Measurements from ENCODE around the gene ABCB8.
A peak's percentile ranks its signal among the peaks of the same experiment; 100 is the strongest.

Gene ABCB8

GRCh38 chr7:151057989-151058780 lies 29.9 kb downstream of the ABCB8 start:
- DNase-seq (ENCODE audit: low read depth in 2 of 2): peak; percentile 92 to 93

GRCh38 chr7:151058781-151059366 lies 30.6 kb downstream of the ABCB8 start:
- DNase-seq (ENCODE audit: low read depth in 2 of 2): no peak

DNA sequence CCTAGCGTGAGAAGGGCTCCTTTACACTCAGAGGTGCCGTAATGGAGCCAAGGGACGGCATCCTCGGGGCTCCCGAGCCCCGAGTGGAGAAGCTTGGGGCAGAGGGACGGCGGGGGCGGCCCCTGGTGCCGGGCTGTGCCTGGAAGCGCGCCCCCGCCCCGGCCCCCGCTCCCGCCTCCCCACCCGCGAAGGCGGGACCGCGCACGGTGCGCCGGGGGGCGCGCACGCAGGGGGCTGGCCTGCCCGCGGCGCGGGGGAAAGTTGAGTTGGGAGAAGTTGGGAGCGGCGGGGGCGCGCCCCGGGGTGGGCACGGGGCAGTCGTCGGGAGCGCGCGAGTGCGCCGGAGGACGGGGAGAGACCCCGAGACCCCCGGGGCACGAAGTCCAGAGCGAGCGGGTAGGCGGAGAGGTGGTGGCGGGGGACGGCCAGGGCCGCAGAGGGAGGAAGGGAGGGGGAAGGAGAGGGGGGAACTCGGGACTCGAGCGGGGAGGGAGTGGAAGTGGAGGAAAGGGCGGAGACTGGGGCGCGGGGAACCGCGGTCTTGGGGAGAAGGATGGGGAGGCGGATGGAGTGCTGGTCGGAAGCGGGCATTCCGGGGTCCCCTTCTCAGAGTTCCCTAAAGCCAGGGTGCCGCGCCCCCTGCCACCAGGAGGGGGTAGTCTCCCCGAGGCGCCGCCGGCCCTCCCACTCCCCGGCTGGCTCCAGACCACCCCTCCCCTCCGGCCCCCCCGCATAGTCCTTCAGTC lies 31.3 kb downstream of the ABCB8 start, which contains the start of gene SLC4A2:
TSS of gene SLC4A2 (plus strand) at position 223 of the 746 bp plus-strand sequence. CDS start 2,399 bp downstream, outside the sequence.
- DNase-seq (ENCODE audit: low read depth in 2 of 2): peak; percentile 43

GRCh38 chr7:151060113-151060415 lies 31.8 kb downstream of the ABCB8 start:
- DNase-seq (ENCODE audit: low read depth in 2 of 2): no peak

DNA sequence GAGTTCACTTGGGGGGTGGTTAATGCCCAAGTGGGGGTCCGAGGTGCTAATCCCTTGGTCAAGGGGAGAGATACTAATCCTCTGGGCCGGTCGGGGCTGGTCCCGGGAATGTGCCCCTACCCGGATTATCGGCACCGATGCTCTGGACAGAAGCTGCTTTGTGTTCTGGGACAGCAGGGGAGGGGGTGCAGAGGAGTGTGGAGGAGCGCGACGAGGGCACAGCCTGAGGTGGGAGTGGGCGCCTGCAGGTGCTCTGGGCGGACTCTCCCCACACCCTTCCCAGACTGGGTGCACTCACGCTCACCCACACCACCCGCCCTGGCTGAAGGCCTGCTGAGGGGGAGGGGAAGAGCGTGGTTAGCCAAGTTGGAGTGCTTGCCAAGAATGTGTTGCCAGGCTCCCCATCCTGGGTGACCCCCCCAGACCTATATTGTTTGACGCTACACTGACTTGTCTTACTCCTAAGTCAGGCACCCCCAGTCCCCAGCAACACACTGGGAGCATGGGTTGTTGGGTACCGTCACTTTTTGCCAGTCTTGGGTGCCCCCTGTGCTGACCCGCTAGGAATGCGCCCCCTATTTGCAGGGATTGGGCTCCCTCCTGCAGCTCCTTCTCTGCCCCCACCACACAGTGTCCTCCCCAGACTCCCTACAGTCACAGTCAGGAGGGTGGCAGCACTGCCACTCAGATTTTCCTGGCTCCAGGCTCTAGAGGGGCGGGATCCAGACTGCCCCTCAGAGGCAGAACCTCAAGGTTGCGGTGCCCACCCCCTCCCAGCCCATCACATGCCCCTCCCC lies 32.4 kb downstream of the ABCB8 start:
- no peak for DNase-seq (ENCODE audit: low read depth in 2 of 2)

- DNase-seq (ENCODE audit: low read depth in 2 of 2): no peak
These were observed 33.2 kb downstream of the ABCB8 start for GRCh38 chr7:151061213-151062110.

- no peak for DNase-seq (ENCODE audit: low read depth in 2 of 2)
These were observed 33.8 kb downstream of the ABCB8 start for GRCh38 chr7:151062111-151062398.

GRCh38 chr7:151062399-151063211 lies 34.4 kb downstream of the ABCB8 start:
- no peak for DNase-seq (ENCODE audit: low read depth in 2 of 2)

DNA sequence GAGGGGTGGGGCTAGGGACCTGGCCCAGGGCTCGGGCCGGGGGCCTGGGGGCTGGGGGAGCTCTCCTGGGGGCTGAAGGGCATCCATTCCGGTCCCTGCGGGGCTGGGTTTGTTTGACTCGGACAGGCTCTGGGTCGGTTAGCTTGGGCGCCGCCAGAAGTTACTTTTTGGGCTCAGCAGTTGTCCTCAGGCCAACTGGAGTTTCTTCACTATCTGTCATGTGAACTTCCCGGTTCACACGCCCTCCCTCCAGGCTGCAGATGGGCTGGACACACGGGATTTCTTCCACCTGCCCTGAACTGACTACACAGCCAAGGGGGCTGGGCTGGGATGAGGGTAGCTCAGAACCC lies 34.9 kb downstream of the ABCB8 start:
- no peak for DNase-seq (ENCODE audit: low read depth in 2 of 2)

- DNase-seq (ENCODE audit: low read depth in 2 of 2): no peak
These were observed 36.2 kb downstream of the ABCB8 start for GRCh38 chr7:151064454-151064853.

DNA sequence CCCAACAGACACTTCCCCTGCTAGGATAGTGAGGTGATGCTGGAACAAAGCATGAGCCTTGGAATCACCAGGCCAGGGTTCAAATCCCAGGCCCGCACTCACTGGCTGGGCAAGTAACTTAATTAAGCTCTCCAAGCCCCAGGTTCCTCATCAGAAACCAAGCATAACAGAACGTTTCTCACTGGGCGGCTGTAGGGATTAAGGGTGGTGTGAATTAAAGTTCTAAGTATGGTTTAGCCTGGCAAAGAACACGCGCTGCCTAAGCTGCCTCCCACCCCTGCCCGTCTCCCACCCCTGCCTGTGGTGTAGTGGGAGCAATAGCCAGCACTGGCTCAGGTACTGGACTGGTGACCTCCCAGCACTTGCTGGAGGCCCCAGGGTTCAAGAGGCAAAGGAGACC lies 36.7 kb downstream of the ABCB8 start:
- no peak for DNase-seq (ENCODE audit: low read depth in 2 of 2)

DNA sequence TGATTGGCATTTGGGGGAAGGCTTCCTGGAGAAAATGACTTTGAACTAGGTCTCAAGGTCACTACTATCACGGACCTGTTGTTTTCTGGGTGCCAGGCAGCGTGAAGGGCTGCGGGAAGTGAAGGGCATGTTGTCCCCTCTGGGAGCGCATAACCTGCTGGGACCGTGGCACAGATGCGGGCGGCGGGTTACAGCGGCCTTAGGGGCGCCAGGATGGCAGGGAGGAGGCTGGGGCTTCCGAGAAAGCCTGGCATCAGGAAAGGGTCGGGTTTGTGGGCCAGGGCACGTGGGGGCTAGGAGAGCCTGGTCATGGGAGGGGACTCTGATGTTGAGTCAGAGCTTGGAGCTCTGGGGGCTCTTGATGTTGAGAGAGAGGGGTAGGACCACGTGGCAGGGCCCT lies 37.3 kb downstream of the ABCB8 start:
- no peak for DNase-seq (ENCODE audit: low read depth in 2 of 2)

- no peak for DNase-seq (ENCODE audit: low read depth in 2 of 2)
These were observed 38.2 kb downstream of the ABCB8 start for GRCh38 chr7:151066273-151066974.

- DNase-seq (ENCODE audit: low read depth in 2 of 2): no peak
These were observed 40.0 kb downstream of the ABCB8 start for GRCh38 chr7:151068069-151068773.

GRCh38 chr7:151069841-151070573 lies 41.8 kb downstream of the ABCB8 start:
- DNase-seq (ENCODE audit: low read depth in 2 of 2): no peak

DNA sequence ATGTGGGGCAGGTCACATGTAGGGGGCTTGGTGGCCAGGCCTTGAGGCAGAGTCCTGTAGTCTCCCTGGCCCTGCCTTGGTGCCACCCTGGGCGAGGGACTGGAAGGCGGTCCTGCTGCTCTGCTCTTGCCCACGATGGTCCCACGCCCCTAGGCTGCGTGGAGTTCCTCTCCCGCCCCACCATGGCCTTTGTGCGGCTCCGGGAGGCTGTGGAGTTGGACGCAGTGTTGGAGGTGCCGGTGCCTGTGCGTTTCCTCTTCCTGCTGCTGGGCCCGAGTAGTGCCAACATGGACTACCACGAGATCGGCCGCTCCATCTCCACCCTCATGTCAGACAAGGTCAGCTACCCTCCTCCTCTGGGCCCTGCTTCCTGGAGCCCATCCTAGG lies 42.3 kb downstream of the ABCB8 start:
- DNase-seq (ENCODE audit: low read depth in 2 of 2): no peak

DNA sequence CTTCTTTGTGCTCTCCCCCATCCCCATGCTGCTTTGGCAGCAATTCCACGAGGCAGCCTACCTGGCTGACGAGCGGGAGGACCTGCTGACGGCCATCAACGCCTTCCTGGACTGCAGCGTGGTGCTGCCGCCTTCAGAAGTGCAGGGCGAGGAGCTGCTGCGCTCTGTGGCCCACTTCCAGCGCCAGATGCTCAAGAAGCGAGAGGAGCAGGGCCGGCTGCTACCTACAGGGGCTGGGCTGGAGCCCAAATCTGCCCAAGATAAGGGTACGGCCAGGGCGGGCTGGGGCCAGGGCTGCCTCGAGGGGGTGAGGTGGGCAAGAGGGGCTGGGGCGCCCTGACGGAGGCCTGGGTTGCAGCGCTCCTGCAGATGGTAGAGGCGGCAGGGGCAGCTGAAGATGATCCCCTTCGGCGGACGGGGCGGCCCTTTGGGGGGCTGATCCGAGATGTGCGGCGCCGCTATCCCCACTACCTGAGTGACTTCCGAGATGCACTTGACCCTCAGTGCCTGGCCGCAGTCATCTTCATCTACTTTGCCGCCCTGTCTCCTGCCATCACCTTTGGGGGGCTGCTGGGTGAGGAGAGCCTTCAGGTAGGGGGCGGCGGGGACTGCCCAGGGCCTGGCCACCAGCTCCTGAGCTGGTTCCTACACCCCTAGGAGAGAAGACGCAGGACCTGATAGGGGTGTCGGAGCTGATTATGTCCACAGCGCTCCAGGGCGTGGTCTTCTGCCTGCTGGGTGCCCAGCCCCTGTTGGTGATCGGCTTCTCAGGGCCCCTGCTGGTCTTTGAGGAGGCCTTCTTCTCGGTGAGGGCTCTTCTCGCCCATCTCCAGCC lies 43.0 kb downstream of the ABCB8 start:
- no peak for DNase-seq (ENCODE audit: low read depth in 2 of 2)

DNA sequence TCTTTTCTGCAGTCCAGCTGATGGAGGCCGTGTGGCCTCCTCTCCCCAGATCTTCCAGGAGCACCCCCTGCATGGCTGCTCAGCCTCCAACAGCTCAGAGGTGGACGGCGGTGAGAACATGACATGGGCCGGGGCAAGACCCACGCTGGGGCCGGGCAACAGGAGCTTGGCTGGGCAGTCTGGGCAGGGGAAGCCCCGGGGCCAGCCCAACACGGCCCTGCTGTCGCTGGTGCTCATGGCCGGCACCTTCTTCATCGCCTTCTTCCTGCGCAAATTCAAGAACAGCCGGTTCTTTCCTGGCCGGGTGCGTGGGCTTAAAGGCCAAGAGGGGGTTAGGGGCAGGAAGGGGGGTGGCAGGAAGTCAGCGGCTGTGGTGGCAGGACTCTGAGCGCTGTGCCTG lies 45.7 kb downstream of the ABCB8 start:
- no peak for DNase-seq (ENCODE audit: low read depth in 2 of 2)

Measured in stimulated activated CD8-positive, alpha-beta memory T cell treated with anti-CD3 and anti-CD28 coated beads, Interleukin-7, amount 100 ng/mL, for 1 hour (primary cell).